HG02798 (cell line): ENCODE data around the gene SAV1.
"Not testable (repeated sequence)": the region's sequence is repeated elsewhere in the genome, so short reads cannot be mapped to it uniquely, and the experiment has no call there.

Source experiments
- ATAC-seq: cut with Tn5 transposase; IDR thresholded peaks from one replicate; pipeline ENCODE4 v1.9.1; 2021; ENCODE audit warnings: mild to moderate bottlenecking; ENCODE audit not compliant: unreplicated experiment, poor library complexity

The SAV1 gene

GRCh38 chr14:50667996-50668825, at the start of gene SAV1:
Gene SAV1 (minus strand): TSS chr14:50668306. CDS start chr14:50667967, 339 bp downstream.
- peak; percentile 65 for ATAC-seq

GRCh38 chr14:50717811-50718210, 49.7 kb upstream of the SAV1 start:
- ATAC-seq, result no peak

GRCh38 chr14:50714450-50715073, 46.5 kb upstream of the SAV1 start:
- peak; percentile 59 for ATAC-seq

- ATAC-seq, result no peak
These were observed 42.9 kb upstream of the SAV1 start for GRCh38 chr14:50711043-50711442.

- ATAC-seq, result no peak
These were observed 37.0 kb upstream of the SAV1 start for GRCh38 chr14:50705026-50705593.

DNA sequence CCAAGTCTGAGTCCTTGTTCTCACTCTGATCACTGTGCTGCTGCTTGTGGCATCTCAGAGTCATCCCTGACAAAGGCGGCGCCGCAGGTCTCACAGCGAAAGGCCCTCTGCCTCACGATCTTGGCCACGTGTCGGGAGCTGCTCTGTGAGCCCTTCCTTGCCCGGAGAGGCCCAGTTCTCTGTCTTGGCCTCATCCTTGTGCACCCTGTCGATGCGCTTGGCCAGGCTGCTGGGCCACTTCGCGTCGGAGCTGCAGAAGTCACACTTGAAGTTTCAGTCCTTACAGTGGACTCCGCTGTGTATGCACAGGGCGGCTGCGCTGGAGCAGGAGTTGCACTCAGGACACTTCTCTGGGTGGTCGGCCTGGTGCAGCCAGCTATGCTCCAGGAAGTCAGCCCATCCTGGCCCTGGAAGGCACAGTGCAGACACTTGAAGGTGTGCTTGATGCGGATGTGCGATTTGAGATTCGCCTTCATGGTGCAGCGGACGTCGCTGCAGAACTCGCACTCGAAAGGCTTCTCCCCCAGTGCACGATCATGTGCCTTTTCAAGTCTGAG, 36.4 kb upstream of the SAV1 start:
- ATAC-seq, result no peak

GRCh38 chr14:50697659-50698290, 29.7 kb upstream of the SAV1 start:
- ATAC-seq, result no peak

DNA sequence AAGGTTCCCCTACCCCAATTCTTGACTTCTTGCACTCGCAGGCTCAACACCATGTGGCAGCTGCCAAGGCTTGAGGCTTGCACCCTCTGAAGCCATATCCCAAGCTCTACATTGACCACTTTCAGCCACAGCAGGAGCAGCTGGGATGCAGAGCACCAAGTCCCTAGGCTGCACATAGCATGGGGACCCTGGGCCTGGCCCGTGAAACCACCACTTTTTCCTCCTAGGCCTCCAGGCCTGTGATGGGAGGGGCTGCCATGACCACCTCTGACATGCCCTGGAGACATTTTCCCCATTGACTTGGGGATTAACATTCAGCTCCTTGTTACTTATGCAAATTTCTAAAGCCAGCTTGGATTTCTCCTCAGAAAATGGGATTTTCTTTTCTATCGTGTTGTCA, 26.2 kb upstream of the SAV1 start:
- ATAC-seq, result not testable (repeated sequence)

- no peak for ATAC-seq
These were observed 20.8 kb upstream of the SAV1 start for GRCh38 chr14:50688875-50689274.

GRCh38 chr14:50679674-50680073, 11.6 kb upstream of the SAV1 start:
- no peak for ATAC-seq

- ATAC-seq, result no peak
These were observed 10.1 kb upstream of the SAV1 start for GRCh38 chr14:50678163-50678562.

- ATAC-seq, result peak; percentile 43
These were observed 9.5 kb upstream of the SAV1 start for GRCh38 chr14:50677527-50678063.

DNA sequence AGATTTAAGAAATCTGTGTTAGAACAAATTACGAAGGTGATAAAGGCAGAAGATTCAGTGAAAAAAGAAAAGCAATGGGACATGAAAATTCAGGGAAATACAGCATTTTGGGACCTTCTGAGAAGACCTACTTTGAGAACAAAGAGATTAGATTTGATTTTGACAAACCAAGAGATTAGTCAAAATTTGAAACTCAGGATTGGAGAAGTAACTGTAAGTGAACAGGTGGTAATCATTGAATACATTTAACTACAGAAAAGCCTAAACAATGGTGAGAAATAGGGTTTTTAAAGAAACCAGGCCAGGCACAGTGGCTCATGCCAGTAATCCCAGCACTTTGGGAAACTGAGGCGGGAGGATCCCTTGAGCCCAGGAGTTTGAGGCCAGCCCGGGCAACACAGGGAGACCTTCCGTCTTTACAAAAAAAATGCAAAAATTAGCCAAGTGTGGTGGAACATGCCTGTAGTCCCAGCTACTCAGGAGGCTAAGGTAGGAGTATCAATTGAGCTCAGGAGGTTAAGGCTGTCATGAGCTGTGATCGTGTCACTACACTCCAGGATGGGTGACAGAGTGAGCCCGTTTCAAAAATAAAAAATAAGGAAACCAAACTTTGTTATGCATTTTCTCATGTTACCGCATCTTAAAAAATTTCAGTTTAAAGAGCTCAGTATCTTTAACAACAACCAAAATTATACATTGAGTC, 8.9 kb upstream of the SAV1 start:
- peak; percentile 28 for ATAC-seq

- no peak for ATAC-seq
These were observed 7.5 kb upstream of the SAV1 start for GRCh38 chr14:50675597-50675996.

GRCh38 chr14:50670866-50671256, 2.8 kb upstream of the SAV1 start:
- ATAC-seq, result no peak

GRCh38 chr14:50670196-50670865, 2.2 kb upstream of the SAV1 start:
- ATAC-seq, result no peak

DNA sequence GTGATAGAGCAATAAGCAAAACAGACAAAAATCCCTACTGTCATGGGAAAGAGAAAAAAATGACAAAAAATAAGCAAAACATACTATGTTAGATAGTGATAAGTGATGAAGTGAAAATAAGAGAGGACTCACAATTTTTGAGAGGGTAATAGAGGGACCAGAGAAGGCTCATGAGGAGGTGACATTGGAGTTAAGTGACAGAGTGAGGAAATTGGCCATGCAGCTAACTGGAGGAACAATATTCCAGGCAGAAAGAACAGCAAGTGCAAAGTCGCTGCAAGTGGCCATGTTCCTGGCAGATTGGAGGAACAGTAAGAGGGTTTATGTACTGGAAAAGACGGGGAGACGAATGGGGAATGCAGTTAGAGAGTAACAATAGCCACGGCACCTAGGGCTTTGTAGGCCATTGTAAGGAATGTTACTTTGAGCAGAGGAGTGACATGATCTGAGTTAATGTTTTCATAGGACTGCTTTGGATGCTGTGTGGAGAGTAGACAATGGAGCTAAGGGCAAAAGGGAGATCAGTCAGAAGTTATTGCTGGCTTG, 1.4 kb upstream of the SAV1 start:
- no peak for ATAC-seq

- no peak for ATAC-seq
These were observed 679 bp upstream of the SAV1 start for GRCh38 chr14:50668826-50669143.

- peak; percentile 43 for ATAC-seq
These were observed 466 bp downstream of the SAV1 start for GRCh38 chr14:50667684-50667995.
